ENCODE results near the gene EFHB.
"Not testable (repeated sequence)": the region's sequence is repeated elsewhere in the genome, so short reads cannot be mapped to it uniquely, and the experiment has no call there.

Gene EFHB

GRCh38 chr3:19931180-19931692, 2.8 kb downstream of the EFHB start:
- DNase-seq, result no peak

- DNase-seq, result no peak
These were observed 13.5 kb downstream of the EFHB start for GRCh38 chr3:19920401-19921080.

GRCh38 chr3:19917167-19917566, 16.9 kb downstream of the EFHB start:
- DNase-seq, result no peak

DNA sequence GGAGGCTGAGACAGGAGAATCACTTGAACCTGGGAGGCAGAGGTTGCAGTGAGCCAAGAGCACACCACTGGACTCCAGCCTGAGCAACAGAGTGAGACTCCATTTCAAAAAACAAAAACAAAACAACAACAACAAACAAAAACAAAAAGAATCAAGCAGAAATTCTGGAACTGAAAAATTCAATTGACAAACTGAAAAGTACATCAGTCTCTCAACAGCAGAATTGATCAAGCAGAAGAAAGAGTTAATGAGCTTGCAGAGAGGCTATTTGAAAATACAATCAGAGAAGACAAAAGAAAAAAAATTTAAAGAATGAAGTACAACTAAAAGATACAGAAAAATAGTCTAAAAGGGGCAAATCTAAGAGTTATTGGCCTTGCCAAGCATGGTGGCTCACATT, 22.6 kb downstream of the EFHB start:
- no peak for DNase-seq

DNA sequence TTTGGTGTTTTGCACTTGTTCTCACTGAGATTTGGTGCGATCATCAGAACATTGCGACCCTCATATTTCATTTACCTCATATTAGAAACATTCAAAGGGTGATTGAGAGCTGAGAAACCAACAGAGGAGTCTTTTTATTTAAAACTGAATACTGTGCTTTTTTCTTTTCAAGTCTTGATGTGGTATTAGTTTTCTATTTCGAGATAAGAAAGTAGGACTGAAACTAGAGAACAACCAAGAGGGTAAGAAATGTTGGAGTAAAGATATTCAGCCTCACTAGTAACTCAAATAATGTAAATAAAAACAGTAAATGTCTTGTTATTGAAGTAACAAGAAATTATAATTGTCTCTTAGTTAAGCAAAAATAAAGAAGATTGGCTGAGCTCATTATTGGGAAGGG, 26.5 kb downstream of the EFHB start:
- no peak for DNase-seq

DNA sequence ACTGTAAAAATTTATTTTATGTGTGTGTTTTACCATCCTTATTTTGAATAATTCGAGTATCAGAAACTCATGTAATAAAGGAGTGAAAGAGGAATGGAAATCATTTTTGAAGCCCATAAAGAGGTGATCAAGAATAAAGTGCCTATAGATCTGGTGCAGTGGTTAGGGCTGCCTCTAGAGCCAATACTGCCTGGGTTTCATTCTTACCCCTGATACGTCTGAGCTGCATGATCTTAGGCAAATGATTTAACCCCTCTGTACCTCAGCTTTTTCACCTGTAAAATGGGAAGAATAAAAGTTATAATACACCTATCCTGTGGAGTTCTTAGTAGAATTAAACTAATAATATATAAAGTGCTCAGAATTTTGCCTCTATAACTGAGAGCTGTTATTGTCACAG, 30.4 kb downstream of the EFHB start:
- no peak for DNase-seq

- DNase-seq, result no peak
These were observed 32.1 kb downstream of the EFHB start for GRCh38 chr3:19901918-19902317.

- no peak for DNase-seq
These were observed 32.7 kb downstream of the EFHB start for GRCh38 chr3:19901337-19901736.

GRCh38 chr3:19899833-19900232, 34.2 kb downstream of the EFHB start:
- DNase-seq, result not testable (repeated sequence)

DNA sequence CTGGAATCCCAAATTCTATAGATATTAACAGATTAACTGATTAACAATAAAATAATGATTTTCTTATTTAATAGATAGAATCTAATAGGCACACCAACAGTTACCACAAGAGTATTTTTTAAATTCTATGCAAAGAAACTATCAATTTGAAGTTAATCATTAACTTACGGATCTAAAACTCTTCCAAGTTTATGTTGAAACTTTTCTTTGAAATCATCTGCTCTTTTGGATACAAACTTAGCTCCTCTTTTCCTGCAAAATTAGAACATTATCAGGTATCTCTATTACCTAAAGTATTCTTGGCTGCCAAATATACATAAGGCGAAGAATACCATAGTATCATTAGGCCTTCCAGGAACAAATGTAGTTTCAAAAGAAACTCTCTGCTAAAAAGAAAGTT, 34.8 kb downstream of the EFHB start:
- DNase-seq, result no peak

DNA sequence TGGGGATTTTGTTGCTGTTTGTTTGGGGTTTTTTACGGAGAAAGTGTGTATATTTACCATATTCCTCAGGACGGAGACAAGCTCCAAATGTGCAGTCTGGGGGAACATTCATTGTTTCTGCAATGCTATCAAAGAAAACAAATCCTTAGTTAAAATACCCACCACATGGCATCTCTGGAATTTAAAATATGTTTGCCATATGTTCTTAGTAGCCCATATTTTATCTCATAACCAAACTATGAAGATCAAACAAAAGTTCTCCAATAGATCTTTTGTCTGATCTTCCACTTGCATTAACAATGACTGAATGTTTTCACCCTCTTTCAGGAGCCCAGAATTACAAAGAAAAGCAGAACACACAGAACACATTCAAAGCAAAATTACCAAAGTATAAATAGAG, 35.3 kb downstream of the EFHB start:
- no peak for DNase-seq

DNA sequence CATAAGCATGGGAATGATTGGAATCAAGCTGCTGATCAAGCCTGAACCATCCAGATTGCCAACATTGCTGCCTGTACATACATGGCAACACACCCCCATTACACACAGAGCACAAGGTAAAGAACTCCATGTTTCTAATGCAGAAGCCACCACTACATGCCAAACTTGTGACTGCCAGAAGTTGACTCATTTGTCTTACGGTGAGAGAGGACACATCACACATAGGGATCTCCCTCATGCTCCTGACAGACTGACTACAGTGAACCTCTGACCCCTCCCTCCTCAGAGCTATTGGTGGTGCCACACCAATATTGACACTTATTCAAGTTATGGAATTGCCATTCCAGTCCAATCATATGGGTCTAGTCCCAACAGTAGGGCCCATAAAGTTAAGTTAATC, 42.3 kb downstream of the EFHB start:
- no peak for DNase-seq

DNA sequence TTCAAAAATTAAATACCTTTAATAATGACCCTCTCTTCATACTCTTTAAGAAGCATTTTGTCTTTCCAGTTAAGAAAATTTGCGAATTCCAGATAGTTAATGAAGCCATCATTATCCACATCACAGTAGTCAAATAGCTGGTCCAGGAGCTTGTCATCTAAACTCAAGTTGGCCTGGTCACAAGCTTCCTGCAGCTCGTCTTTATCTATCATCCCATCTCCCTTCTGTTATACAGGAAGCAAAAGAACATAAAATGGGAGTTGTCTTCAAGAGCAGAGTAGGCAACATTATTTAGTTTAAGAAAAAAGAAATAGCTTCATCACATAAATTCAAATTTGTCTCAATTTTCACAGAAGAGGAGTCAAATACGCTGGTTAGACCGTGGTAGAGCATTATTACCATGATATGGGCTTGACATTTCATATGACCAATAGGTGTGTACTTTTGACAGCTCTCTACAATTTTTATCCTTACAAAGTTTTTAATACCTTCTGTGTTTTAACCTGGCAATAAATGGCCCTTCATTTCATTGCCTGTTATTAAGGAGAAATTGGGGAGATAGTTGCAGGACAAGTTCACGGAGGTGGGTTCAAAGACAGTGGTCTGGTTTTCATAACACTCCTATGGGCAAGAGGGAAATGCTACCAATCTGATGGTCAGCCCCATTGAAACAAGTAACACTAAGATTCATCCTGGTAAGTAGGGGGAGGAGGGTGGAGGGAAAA, 45.4 kb downstream of the EFHB start:
- DNase-seq, result no peak

GRCh38 chr3:19887122-19887521, 46.9 kb downstream of the EFHB start:
- DNase-seq, result not testable (repeated sequence)

GRCh38 chr3:19886404-19886803, 47.6 kb downstream of the EFHB start:
- DNase-seq, result no peak

DNA sequence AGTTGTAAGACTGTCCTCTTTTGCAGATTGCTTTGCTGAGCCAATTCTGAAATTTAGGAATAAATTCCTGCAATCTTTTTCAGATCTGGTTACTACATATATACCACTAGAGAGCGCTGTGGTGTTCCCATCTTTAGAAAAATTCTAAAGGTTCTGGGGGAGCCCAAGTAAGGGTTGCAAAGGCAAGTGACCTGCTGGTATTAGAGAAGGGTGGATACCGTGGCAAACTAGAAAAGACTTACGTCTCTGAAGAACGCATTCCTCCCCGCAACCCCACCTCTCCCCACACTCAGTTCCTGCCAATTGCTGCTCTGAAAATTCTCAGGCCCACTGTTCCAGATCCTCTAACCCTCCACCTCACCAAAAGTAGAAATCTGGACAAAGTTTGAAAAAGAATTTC, 48.5 kb downstream of the EFHB start:
- no peak for DNase-seq

GRCh38 chr3:19881852-19882251, 52.2 kb downstream of the EFHB start:
- no peak for DNase-seq

- DNase-seq, result no peak
These were observed 53.0 kb downstream of the EFHB start for GRCh38 chr3:19881036-19881435.

DNA sequence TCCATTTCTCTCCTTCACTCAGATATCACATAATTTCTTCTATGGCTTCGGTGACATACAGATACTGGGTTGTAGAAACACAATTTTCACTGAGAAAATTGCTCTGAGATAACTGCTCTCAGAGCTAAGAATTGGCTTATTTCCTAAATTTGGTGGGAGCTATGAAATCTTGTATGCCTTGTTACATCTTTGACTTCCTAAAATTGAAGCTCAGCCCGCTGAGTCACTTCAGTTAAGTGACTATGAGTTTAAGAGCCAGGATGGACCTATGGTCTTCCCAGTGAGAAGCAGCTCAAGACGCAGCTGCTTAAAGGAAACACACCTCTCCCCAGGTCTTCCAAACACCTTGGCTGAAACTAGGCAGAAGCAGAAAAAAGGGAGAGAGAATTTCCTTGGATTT, 56.4 kb downstream of the EFHB start:
- DNase-seq, result no peak

DNA sequence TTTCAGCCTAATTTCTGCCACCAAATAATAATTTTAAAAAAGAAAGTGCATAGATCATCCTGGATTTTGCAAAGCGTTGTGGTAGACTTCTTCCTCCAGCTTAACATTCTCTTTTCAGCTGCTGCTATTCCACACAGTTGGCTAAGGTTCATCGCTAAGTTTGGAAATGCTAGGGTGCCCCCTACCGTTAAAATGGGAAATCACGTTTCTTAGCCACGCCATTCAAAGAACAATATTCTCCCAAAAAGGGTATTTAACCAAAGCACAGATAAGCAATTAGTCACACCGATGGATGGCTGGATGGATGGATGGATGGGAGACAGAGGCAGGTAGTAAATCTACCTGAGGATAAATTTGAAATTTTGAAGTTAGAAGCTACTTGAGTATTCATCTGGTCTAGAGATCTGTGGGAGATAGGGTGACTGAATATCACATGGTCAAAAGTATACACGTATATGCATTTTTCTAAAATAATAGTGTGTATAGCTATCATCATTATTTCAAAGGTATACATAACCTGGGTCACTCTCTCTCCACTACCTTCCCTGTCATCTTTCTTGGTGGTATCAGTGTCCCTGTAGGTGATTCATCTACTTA, 67.2 kb downstream of the EFHB start:
- DNase-seq, result no peak

DNA sequence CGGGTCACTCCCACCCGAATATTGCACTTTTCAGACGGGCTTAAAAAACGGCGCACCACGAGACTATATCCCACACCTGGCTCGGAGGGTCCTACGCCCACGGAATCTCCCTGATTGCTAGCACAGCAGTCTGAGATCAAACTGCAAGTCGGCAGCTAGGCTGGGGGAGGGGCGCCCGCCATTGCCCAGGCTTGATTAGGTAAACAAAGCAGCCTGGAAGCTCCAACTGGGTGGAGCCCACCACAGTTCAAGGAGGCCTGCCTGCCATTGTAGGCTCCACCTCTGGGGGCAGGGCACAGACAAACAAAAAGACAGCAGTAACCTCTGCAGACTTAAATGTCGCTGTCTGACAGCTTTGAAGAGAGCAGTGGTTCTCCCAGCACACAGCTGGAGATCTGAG, 78.7 kb downstream of the EFHB start:
- not testable (repeated sequence) for DNase-seq

- DNase-seq, result not testable (repeated sequence)
These were observed 87.4 kb downstream of the EFHB start for GRCh38 chr3:19846609-19847008.
